Esophagus muscularis mucosa (tissue), 3 donors: ENCODE results near the gene WDR38.

ENCODE experiments used
- CTCF ChIP-seq, 3 experiments: fragments of 200-600 bp in 2 of 3; fragments of 450-650 bp in 1 of 3; sonication (generic) in 2 of 3; IDR thresholded peaks; one replicate each; pipeline ENCODE4 v1.5.1; 2017 to 2019; ENCODE audit warnings: antibody characterized with exemption in 3 of 3, mild to moderate bottlenecking in 2 of 3, moderate library complexity in 1 of 3
- EP300 ChIP-seq: sonication (generic); formaldehyde crosslinking; IDR thresholded peaks from one replicate; pipeline ENCODE4 v1.6.1; 2017; ENCODE audit warnings: antibody characterized with exemption

GRCh38 chr9:124813041-124813440 is 40.2 kb upstream of the WDR38 start:
- TF ChIP-seq CTCF (IDR thresholded peaks at IDR 0.05) (no peak), EP300 (no peak)
